ENCODE measurements around the gene APMAP. TPM values are rescaled to one million over a fixed set of nuclear protein-coding genes. Genes with fewer than 3 reads are reported as not detected.
"Not testable (repeated sequence)": the region's sequence is repeated elsewhere in the genome, so short reads cannot be mapped to it uniquely, and the experiment has no call there.

Gene APMAP
- total RNA-seq, 2 experiments from 2014 or later: 73.5 to 75.8 TPM

- ChIA-PET CTCF (no interaction called here), POLR2A (no interaction called here)
Measured at GRCh38 chr20:25009218-25010145, 16.9 kb upstream of the APMAP start.

- CTCF ChIA-PET: no interaction called here
Measured at GRCh38 chr20:25008388-25009217, 16.1 kb upstream of the APMAP start.

DNA sequence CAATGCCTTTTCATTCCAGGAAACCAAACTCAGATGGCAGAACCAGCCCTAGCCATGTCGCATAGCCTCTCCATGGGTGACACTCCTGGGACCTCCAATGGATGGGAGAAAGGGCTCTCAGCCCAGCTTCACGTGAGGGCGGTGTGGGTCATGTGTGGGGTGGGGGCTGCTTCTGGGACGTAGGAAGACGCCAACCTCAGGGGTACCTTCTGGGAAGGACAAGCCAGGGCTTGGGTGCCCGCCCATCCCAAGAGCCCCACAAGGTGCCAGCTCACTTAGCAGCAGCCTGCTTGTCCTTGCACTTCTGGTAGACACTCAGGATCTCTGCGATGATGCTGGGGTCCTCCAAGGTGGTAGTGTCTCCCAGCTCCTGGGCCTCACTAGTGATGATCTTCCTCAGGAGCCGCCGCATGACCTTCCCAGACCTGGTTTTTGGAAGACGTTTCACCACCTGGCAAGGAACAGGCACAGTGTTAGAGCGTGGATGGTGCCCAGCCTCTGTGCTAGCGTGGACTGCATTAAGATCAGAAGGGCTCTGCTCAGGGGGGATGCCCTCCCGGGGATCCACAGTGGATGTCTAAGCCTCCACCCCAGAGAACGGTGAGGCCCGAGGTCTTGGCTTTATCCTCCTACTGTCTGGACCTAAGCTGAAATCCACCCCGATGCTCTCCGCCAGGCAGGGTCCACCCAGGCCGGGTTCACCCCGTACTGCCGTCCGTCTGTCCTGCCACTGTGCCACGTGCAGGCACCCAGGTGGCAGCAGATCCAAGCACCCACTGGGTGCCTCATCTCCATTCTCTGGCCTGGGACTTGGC is 15.1 kb upstream of the APMAP start:
- CTCF ChIA-PET: no interaction called here
- POLR2A ChIA-PET: no interaction called here

More at GRCh38 chr20:25008388-25009217, 16.1 kb upstream of the APMAP start:
- POLR2A ChIA-PET: no interaction called here

DNA sequence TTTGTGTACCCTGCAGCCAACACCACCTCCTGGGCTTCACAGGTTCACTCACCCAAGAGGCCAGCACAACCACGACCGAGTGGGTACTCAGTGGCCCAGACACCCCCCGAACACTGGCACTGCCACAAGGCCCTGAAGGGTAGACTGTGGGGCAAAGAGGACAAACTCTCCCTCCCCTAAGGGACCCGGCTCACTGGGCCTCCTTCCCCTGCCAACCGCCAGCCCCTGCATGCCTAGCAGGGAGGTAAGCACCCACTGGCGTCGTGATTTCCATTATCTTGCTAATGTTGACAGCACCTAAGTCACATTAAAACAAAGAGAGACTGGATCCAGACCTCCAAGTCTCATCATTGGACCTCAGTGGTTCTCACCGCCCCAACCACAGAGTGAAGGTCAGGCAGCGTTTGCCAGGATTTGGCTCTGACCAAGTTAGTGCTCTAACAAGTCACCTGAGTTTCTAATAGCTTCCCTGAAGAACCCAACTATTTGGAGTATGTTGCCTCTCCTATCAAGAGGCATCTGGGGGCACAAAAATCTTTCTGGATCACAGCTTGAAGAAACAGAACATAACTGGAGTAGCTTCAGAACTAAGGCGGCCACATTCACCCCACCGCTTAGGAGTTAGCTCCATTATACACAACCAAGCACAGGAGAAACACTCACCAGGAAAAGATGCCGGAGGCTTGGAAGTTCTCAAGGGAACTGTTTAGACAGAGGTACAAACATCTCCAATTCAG is 14.0 kb upstream of the APMAP start:
- CTCF ChIA-PET: no interaction called here
- POLR2A ChIA-PET: no interaction called here

- CTCF ChIA-PET: interaction anchor here (0.9 kb wide), 1 partner anchor 41 kb away, joined by 3 read pairs; no protein-coding TSS in a partner anchor
- POLR2A ChIA-PET: no interaction called here
Measured at GRCh38 chr20:25005661-25006060, 13.1 kb upstream of the APMAP start.

DNA sequence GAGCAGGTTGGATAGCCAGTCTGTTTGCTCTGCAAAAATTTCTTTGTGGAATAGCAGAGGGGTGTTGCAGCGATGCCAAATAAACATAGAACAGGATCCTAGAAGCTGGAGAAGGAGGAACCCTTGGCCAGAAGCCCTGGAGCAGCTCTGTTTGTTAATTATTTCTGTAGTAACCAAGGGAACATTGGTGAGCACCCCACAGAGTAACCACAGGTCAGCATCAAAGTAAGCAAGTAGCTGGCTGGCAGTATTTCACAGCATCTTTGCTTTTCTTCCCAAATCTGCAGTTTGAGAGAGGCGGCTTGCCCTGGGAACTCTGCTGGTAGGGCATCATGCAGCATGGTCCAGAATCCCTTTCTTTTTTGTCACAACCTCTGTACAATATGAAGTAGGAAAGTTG is 12.7 kb upstream of the APMAP start:
- ChIA-PET CTCF (interaction anchor here (0.9 kb wide), 1 partner anchor 42 kb away, joined by 3 read pairs; no protein-coding TSS in a partner anchor), POLR2A (no interaction called here)

- POLR2A ChIA-PET: no interaction called here
- CTCF ChIA-PET: no interaction called here
Measured at GRCh38 chr20:25003002-25003401, 10.5 kb upstream of the APMAP start.

DNA sequence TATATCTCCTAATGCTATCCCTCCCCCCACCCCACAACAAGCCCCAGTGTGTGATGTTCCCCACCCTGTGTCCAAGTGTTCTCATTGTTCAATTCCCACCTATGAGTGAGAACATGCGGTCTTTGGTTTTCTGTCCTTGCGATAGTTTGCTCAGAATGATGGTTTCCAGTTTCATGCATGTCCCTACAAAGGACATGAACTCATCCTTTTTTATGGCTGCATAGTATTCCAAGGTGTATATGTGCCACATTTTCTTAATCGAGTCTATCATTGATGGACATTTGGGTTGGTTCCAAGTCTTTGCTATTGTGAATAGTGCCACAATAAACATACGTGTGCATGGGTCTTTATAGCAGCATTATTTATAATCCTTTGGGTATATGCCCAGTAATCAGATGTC is 8.8 kb upstream of the APMAP start:
- CTCF ChIA-PET, POLR2A ChIA-PET: not testable (repeated sequence)

GRCh38 chr20:25000268-25000801 is 7.8 kb upstream of the APMAP start:
- POLR2A ChIA-PET: no interaction called here
- CTCF ChIA-PET: no interaction called here

DNA sequence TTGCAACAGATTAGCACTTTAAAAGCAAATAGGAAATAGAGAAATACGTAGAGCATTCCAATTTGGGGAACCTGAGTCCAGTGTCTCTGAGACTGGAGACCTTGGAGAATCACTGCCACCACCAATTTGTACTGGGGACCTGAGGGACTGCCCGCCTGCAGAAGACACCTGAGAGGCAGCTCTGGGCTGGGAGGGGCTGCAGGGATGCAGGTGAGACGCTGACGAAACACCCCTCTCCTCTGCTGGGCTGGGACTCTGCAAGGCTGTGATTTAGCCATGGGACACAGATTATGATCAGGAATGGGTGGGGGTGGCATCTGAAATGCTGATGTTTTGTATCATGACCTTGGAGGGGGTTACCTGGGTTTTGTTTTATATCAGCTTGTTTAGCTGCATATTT is 7.0 kb upstream of the APMAP start:
- ChIA-PET CTCF (interaction anchor here (1.2 to 2.9 kb wide), 2 partner anchors 33 to 66 kb away, joined by 3 to 8 read pairs; no protein-coding TSS in a partner anchor), POLR2A (no interaction called here)

DNA sequence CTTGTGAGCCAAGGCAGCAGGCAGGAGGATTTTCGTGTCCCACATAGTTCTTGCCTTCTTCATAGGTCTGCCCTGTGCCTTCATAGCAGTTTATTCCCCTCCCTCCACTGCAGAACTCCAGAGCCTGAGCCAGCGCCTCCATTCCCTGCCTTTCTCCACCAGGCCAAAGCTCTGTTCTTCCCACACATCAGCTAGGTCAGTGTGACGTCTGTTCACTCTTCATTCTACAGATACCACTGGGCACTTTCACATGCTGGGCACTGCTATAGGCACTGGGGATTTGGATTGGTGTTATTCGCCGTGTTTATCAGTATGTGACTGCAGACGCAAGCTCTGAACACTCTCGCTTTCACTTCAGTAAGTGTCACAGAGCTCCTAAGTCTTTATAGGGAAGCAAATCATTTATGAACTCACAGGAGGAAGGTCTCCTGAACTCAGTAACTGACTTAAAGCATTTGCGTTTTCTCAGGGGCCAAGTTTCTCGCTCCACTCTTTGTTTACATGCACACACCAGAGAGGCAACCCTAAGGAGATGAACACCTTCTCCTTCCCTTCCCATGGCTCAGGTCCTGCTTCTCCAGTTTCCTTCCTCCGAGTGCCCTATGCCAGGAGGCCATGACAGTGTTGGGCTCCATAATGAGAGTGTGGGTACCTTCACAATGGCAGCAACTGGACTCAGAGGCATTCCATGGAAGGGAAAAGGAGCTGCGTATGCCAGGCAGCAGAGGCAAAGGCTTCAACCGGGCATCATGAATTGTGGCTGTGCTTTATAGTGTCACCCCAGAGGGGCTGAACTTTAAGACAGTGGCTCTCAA is 6.3 kb upstream of the APMAP start:
- ChIA-PET CTCF (interaction anchor here (1.2 to 2.9 kb wide), 2 partner anchors 34 to 67 kb away, joined by 3 to 8 read pairs; no protein-coding TSS in a partner anchor), POLR2A (no interaction called here)

GRCh38 chr20:24998121-24998520 is 5.6 kb upstream of the APMAP start:
- POLR2A ChIA-PET: no interaction called here
- CTCF ChIA-PET: interaction anchor here (2.9 kb wide), 1 partner anchor 67 kb away, joined by 8 read pairs; no protein-coding TSS in a partner anchor

GRCh38 chr20:24996449-24997377 is 4.2 kb upstream of the APMAP start:
- ChIA-PET CTCF (interaction anchor here (1.1 to 3.3 kb wide), 4 partner anchors 67 to 199 kb away, joined by 3 to 24 read pairs (median 8); partner anchors contain the start of gene ENTPD6), POLR2A (no interaction called here)

- ChIA-PET POLR2A (no interaction called here), CTCF (interaction anchor here (0.7 to 3.3 kb wide), 5 partner anchors 51 to 304 kb away, joined by 3 to 24 read pairs (median 3); partner anchors contain the start of gene ENTPD6)
Measured at GRCh38 chr20:24995741-24996448, 3.3 kb upstream of the APMAP start.

DNA sequence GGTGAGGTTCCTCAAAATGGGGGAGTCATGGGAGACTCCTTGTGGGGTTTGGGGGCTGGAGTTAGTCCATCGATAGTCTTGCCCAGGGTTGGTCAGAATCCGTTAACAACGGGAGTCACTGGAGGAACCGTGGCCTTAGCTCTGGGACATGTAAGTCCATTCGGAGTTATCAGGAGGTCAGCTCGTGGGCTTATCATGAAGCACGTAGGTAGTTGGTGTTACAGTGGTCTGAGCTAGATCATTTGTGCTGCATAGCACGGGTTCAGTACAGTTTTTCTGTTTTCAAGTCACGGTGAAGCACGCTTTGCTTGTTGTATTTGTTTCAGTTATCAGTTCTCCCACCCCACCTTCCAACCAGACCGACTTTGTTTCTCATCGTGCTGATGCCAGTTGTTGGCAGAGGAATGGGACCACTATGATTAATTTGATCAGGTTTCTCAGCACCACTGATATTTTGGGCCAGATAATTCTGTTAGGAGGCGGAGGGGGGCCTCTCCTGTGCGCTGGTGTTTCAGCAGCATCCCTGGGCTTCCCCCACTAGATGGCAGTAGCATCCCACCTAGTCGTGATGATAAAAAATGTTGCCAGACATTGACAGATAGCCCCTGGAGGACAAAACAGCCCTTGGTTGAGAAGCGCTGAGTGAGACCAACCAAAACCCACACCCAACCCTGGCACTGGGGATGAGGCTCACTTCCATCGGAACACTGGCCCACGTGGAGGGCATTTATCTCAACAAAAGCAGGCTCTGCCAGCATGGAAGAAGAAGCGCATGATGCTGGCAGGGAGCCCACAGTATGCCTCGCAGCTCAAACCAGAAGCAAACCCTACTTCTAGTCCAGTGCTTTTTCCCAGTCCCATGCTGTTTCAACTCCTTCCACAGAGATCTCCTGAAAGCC is 2.2 kb upstream of the APMAP start:
- ChIA-PET POLR2A (interaction anchor here (2.1 kb wide), 1 partner anchor 63 kb away, joined by 7 read pairs; the partner anchor contains the start of gene ACSS1), CTCF (interaction anchor here (0.7 to 3.3 kb wide), 10 partner anchors 9 to 320 kb away, joined by 3 to 24 read pairs (median 4); partner anchors contain the start of genes ACSS1 and ENTPD6)
